Measurements from ENCODE around the gene ASTN2. TPM values are rescaled to one million over a fixed set of nuclear protein-coding genes. Genes with fewer than 3 reads are reported as not detected.

Gene ASTN2
- total RNA-seq, 1 experiment from 2014 or later = 4.8 TPM

DNA sequence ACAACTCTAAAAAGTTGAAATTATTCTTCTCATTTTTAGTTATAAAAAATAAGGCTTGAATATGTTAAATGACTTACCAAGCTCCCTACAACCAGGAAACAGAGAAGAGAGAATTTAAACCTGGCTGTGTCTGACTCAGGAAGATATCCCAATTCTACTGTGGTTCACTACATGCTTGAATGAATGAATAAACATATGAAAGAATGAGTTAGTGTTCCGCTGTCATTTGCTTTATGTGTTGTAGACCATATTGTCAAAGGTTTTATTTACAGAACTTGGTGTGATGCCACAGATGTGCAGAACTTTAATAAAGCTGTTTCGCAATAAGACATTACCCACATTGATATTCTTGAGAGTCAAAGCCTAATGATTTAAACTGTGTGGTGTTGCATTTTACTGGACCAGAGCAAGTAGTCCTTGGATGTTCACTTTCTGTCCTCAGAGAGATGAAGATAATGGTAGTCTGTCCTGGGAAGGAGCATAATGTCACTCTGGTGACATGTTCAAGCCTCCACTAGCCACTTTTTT, 414.6 kb downstream of the ASTN2 start:
- intact Hi-C loops (cut with micrococcal nuclease) = no loop called here
- ChIA-PET POLR2A (no interaction called here), RAD21 (ENCODE audit: low non-redundant PET in 1 of 2, low total read pairs in 2 of 2, uncharacterized antibody in 2 of 2, unreplicated experiment in 2 of 2) (no interaction called here), CTCF (no interaction called here)
- BruUV-seq (replicated peaks) = no TSS peak
- H3K4me2 ChIP-seq (ENCODE audit: low read length) = no peak overlapping the region
- no peak overlapping the region for H3K9ac ChIP-seq (ENCODE audit: low read length)
- H2AFZ ChIP-seq (ENCODE audit: low read depth, low read length, poor library complexity, severe bottlenecking) = no peak overlapping the region
- no peak overlapping the region for H3K27ac ChIP-seq (ENCODE audit: low read depth, low read length)
- TF ChIP-seq, protein P1, sequence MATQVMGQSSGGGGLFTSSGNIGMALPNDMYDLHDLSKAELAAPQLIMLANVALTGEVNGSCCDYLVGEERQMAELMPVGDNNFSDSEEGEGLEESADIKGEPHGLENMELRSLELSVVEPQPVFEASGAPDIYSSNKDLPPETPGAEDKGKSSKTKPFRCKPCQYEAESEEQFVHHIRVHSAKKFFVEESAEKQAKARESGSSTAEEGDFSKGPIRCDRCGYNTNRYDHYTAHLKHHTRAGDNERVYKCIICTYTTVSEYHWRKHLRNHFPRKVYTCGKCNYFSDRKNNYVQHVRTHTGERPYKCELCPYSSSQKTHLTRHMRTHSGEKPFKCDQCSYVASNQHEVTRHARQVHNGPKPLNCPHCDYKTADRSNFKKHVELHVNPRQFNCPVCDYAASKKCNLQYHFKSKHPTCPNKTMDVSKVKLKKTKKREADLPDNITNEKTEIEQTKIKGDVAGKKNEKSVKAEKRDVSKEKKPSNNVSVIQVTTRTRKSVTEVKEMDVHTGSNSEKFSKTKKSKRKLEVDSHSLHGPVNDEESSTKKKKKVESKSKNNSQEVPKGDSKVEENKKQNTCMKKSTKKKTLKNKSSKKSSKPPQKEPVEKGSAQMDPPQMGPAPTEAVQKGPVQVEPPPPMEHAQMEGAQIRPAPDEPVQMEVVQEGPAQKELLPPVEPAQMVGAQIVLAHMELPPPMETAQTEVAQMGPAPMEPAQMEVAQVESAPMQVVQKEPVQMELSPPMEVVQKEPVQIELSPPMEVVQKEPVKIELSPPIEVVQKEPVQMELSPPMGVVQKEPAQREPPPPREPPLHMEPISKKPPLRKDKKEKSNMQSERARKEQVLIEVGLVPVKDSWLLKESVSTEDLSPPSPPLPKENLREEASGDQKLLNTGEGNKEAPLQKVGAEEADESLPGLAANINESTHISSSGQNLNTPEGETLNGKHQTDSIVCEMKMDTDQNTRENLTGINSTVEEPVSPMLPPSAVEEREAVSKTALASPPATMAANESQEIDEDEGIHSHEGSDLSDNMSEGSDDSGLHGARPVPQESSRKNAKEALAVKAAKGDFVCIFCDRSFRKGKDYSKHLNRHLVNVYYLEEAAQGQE (IDR thresholded peaks at IDR 0.05; ENCODE audit: low read depth) = no peak
- no peak for TF ChIP-seq EZH2 (IDR thresholded peaks at IDR 0.05)
- TF ChIP-seq, protein P2, sequence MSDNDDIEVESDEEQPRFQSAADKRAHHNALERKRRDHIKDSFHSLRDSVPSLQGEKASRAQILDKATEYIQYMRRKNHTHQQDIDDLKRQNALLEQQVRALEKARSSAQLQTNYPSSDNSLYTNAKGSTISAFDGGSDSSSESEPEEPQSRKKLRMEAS (IDR thresholded peaks at IDR 0.05) = no peak
- TF ChIP-seq, protein P3, sequence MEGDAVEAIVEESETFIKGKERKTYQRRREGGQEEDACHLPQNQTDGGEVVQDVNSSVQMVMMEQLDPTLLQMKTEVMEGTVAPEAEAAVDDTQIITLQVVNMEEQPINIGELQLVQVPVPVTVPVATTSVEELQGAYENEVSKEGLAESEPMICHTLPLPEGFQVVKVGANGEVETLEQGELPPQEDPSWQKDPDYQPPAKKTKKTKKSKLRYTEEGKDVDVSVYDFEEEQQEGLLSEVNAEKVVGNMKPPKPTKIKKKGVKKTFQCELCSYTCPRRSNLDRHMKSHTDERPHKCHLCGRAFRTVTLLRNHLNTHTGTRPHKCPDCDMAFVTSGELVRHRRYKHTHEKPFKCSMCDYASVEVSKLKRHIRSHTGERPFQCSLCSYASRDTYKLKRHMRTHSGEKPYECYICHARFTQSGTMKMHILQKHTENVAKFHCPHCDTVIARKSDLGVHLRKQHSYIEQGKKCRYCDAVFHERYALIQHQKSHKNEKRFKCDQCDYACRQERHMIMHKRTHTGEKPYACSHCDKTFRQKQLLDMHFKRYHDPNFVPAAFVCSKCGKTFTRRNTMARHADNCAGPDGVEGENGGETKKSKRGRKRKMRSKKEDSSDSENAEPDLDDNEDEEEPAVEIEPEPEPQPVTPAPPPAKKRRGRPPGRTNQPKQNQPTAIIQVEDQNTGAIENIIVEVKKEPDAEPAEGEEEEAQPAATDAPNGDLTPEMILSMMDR (IDR thresholded peaks at IDR 0.05 in 2 of 3, conservative IDR thresholded peaks at IDR 0.05 in 1 of 3; ENCODE audit: borderline replicate concordance in 1 of 3, insufficient read depth in 1 of 3, low read depth in 2 of 3, low read length in 2 of 3) = no peak
- TF ChIP-seq RAD21 (IDR thresholded peaks at IDR 0.05; ENCODE audit: low read depth) = no peak
- TF ChIP-seq SIN3A (IDR thresholded peaks at IDR 0.05; ENCODE audit: low read depth) = no peak
- TF ChIP-seq POLR2AphosphoS5 (IDR thresholded peaks at IDR 0.05; ENCODE audit: low read depth, low read length) = no peak
- TF ChIP-seq SRF (IDR thresholded peaks at IDR 0.05; ENCODE audit: low read depth) = no peak
- TF ChIP-seq EZH2phosphoT487 (IDR thresholded peaks at IDR 0.05; ENCODE audit: borderline replicate concordance) = no peak
- TF ChIP-seq JUND (IDR thresholded peaks at IDR 0.05) = no peak
- TF ChIP-seq ELF1 (IDR thresholded peaks at IDR 0.05; ENCODE audit: borderline replicate concordance, low read depth) = no peak
- TF ChIP-seq SP1 (IDR thresholded peaks at IDR 0.05; ENCODE audit: low read depth) = no peak
- TF ChIP-seq, protein P4, sequence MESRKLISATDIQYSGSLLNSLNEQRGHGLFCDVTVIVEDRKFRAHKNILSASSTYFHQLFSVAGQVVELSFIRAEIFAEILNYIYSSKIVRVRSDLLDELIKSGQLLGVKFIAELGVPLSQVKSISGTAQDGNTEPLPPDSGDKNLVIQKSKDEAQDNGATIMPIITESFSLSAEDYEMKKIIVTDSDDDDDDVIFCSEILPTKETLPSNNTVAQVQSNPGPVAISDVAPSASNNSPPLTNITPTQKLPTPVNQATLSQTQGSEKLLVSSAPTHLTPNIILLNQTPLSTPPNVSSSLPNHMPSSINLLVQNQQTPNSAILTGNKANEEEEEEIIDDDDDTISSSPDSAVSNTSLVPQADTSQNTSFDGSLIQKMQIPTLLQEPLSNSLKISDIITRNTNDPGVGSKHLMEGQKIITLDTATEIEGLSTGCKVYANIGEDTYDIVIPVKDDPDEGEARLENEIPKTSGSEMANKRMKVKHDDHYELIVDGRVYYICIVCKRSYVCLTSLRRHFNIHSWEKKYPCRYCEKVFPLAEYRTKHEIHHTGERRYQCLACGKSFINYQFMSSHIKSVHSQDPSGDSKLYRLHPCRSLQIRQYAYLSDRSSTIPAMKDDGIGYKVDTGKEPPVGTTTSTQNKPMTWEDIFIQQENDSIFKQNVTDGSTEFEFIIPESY (IDR thresholded peaks at IDR 0.05; ENCODE audit: extremely low read depth, insufficient replicate concordance, low read length) = no peak
- no peaks in the 10 kb centered on the region for H3K9me2 ChIP-seq (ENCODE audit: insufficient read depth)
- H3K4me1 ChIP-seq (ENCODE audit: control insufficient read depth in 1 of 2, insufficient read depth in 2 of 2, low read length in 2 of 2) = no peaks in the 10 kb centered on the region
- no peaks in the 10 kb centered on the region for H4K20me1 ChIP-seq (ENCODE audit: insufficient read depth)
- H3K27me3 ChIP-seq (ENCODE audit: insufficient read depth, low read length) = no peaks in the 10 kb centered on the region
- no peak for DNase-seq (ENCODE audit: low read depth, low spot score)
- no peaks in the 10 kb centered on the region for H3K36me3 ChIP-seq (ENCODE audit: control insufficient read depth in 1 of 2, insufficient read depth in 2 of 2, low read length in 2 of 2)
- no peaks in the 10 kb centered on the region for H3K79me2 ChIP-seq (ENCODE audit: insufficient read depth, low read length)
- ATAC-seq = no peak
- H3K9me3 ChIP-seq (ENCODE audit: control insufficient read depth in 1 of 2, insufficient read depth in 1 of 2, low read depth in 1 of 2, low read length in 2 of 2) = no peaks in the 10 kb centered on the region; a peak in 1 of 4 replicates
- H3K4me3 ChIP-seq (replicated peaks in 1 of 2; ENCODE audit: low read depth in 1 of 2, low read length in 2 of 2) = no peak overlapping the region
